ENCODE data around the gene DLK2. TPM values are rescaled to one million over a fixed set of nuclear protein-coding genes. Genes with fewer than 3 reads are reported as not detected.

Gene DLK2
- total and polyA plus RNA-seq, 2 donors from 2014 or later: 0.50 TPM; not detected in 1

GRCh38 chr6:43472515-43472914, 17.2 kb upstream of the DLK2 start:
- H3K36me3 ChIP-seq (ENCODE audit: control insufficient read depth in 2 of 3, insufficient read depth in 3 of 3, low read length in 3 of 3): no peaks in the 10 kb centered on the region
- no peak for FAIRE-seq
- no peaks in the 10 kb centered on the region for H3K9me3 ChIP-seq (ENCODE audit: control insufficient read depth in 2 of 3, insufficient read depth in 1 of 3, low read length in 3 of 3)
- no peaks in the 10 kb centered on the region for H3K4me1 ChIP-seq (ENCODE audit: control insufficient read depth in 2 of 3, insufficient read depth in 2 of 3, low read depth in 1 of 3, low read length in 3 of 3)
- H3K27me3 ChIP-seq (ENCODE audit: control insufficient read depth, insufficient read depth, low read length): no peaks in the 10 kb centered on the region
- TF ChIP-seq CTCF (IDR thresholded peaks at IDR 0.05; ENCODE audit: borderline replicate concordance, extremely low read depth, insufficient read depth): no peak
- no peak overlapping the region for H3K9ac ChIP-seq (ENCODE audit: low read length in 3 of 3)
- intact Hi-C loops (cut with DNase I): no loop called here
- no peak for DNase-seq
- no peak overlapping the region for H3K4me3 ChIP-seq (ENCODE audit: low read length in 3 of 3)
- no peak overlapping the region for H3K27ac ChIP-seq (ENCODE audit: low read depth in 2 of 2, low read length in 2 of 2)

GRCh38 chr6:43471399-43471798, 16.1 kb upstream of the DLK2 start:
- H3K36me3 ChIP-seq (ENCODE audit: control insufficient read depth in 2 of 3, insufficient read depth in 3 of 3, low read length in 3 of 3): no peaks in the 10 kb centered on the region
- H3K9ac ChIP-seq (ENCODE audit: low read length in 3 of 3): no peak overlapping the region
- FAIRE-seq (no peak), DNase-seq (no peak)
- H3K27me3 ChIP-seq (ENCODE audit: control insufficient read depth, insufficient read depth, low read length): no peaks in the 10 kb centered on the region
- no peak for TF ChIP-seq CTCF (IDR thresholded peaks at IDR 0.05; ENCODE audit: borderline replicate concordance, extremely low read depth, insufficient read depth)
- no peaks in the 10 kb centered on the region for H3K4me1 ChIP-seq (ENCODE audit: control insufficient read depth in 2 of 3, insufficient read depth in 2 of 3, low read depth in 1 of 3, low read length in 3 of 3)
- intact Hi-C loops (cut with DNase I): no loop called here
- no peaks in the 10 kb centered on the region for H3K9me3 ChIP-seq (ENCODE audit: control insufficient read depth in 2 of 3, insufficient read depth in 1 of 3, low read length in 3 of 3)
- H3K27ac ChIP-seq (ENCODE audit: low read depth in 2 of 2, low read length in 2 of 2): no peak overlapping the region
- no peak overlapping the region for H3K4me3 ChIP-seq (ENCODE audit: low read length in 3 of 3)

GRCh38 chr6:43469947-43470346, 14.6 kb upstream of the DLK2 start:
- intact Hi-C loops (cut with DNase I): no loop called here
- Histone ChIP-seq H3K4me3 (ENCODE audit: low read length in 3 of 3) (no peak overlapping the region), H3K9me3 (ENCODE audit: control insufficient read depth in 2 of 3, insufficient read depth in 1 of 3, low read length in 3 of 3) (no peaks in the 10 kb centered on the region), H3K36me3 (ENCODE audit: control insufficient read depth in 2 of 3, insufficient read depth in 3 of 3, low read length in 3 of 3) (no peaks in the 10 kb centered on the region), H3K27me3 (ENCODE audit: control insufficient read depth, insufficient read depth, low read length) (no peaks in the 10 kb centered on the region), H3K27ac (ENCODE audit: low read depth in 2 of 2, low read length in 2 of 2) (no peak overlapping the region), H3K4me1 (ENCODE audit: control insufficient read depth in 2 of 3, insufficient read depth in 2 of 3, low read depth in 1 of 3, low read length in 3 of 3) (no peaks in the 10 kb centered on the region), H3K9ac (ENCODE audit: low read length in 3 of 3) (no peak overlapping the region)
- DNase-seq (no peak), FAIRE-seq (no peak)
- TF ChIP-seq CTCF (IDR thresholded peaks at IDR 0.05; ENCODE audit: borderline replicate concordance, extremely low read depth, insufficient read depth): no peak

Data from kidney (tissue), 14 donors.